Stimulated activated CD8-positive, alpha-beta memory T cell treated with anti-CD3 and anti-CD28 coated beads, Interleukin-4, amount 100 ng/mL, for 48 hours (primary cell): ENCODE results near the gene TSPAN13.
"Not testable (repeated sequence)": the region's sequence is repeated elsewhere in the genome, so short reads cannot be mapped to it uniquely, and the experiment has no call there.

Source experiments
- DNase-seq: peaks from one replicate; pipeline ENCODE4 v3.0.0-alpha.2; 2020

Gene TSPAN13

DNA sequence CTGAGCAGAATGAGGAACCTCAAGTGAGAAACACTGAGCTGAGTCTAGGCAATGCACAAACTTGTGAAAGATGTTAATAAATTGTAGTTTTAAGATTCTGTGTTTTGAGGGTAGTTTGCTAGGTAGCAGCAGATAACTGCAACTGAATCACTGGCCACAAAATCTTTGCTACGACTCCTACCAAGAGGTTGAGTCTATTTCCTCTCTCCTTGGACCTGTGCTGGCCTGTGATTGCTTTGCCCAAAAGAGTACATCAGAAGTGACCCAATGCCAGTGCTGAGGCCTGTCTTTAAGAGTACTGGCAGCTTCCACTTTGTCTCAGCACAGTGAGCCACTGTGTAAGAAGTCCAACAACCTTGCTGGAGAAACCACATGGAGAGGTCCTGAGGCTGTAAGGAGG, 11.9 kb upstream of the TSPAN13 start:
- no peak for DNase-seq

DNA sequence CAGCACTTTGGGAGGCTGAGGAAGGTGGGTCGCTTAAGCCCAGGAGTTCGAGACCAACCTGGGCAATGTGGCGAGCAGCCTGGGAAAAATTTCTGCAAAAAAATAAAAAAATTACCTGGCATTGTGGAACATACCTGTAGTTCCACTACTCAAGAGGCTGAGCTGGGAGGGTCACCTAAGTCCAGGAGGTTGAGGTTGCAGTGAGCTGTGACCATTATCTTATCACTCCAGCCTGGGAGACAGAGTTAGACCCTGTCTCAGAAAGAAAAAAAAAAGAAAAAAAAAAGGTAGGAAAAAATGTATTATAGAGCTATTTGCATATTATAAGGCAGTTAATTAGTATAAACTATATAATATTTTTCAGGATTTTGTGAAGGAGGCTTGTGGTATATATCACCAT, 11.0 kb upstream of the TSPAN13 start:
- DNase-seq: no peak

DNA sequence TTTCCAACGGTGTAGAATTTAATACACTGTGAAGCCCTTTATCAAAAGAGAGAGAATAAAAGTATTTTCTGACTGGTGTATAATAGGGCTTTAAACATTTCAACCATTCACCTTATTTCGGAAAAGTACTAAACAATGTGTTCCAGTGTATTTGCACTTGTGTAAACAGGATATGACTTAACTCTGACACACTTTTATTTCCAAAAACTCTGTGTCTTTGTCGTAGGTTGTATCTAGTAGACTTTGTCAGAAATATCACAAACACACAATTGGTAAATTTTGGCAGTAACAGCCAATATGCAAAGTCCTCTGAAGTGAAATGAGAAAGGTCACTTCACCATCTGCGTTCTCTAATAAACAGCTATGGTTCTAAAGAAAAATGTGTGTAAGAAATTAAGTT, 10.3 kb upstream of the TSPAN13 start:
- no peak for DNase-seq

DNA sequence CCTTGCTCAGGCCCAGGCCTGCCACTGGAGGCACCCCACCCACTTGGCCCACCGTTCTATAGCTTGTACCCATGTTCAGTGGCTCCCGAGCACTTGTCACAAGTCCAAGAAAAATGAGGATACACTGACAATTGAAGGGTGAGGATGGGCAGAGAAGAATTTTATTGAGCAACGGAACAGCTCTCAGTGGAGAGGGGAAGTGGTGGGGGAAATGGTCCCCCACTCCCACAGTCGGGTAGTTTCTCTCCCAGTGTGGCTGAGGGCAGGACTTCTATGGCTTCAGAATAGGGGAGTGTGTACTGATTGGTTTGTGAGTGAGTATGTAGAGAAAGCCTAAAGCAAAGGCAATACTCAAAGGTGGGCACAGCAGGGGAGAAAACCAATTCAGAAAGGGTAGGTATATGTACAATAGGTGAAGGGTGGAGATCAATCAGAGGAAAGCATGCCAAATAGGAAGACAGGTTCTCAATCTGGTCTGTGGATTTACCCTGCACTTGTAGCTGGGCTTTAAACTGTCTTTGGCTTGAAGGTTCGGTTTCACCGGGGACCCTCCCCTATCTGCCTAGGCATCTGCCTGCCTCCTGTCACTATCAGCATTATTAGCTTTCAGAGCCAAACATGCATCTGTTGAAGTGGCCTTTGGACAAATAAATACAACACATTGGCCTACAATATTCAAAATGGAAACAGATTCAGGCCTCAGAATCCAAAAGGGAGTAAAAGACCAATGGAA, 8.9 kb upstream of the TSPAN13 start:
- no peak for DNase-seq

DNA sequence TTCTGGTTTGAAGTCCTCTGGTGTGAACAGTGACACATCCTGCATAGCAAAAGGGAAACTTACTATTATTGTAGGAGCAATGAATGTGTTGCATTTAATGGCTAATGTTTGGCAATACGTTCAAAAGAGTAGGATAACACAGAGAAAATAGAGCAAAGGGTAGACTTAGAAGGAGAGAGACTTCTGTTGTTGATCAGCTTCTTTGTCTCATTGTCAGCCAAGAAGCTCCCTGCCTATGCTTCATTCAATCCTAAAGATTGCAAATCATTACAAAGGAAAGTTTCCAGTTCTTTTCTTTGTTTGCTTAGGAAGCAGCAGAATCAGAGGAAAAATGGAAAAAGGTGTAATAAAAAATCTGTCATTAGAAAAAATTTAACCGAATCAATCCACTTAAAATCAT, 7.9 kb upstream of the TSPAN13 start:
- no peak for DNase-seq

DNA sequence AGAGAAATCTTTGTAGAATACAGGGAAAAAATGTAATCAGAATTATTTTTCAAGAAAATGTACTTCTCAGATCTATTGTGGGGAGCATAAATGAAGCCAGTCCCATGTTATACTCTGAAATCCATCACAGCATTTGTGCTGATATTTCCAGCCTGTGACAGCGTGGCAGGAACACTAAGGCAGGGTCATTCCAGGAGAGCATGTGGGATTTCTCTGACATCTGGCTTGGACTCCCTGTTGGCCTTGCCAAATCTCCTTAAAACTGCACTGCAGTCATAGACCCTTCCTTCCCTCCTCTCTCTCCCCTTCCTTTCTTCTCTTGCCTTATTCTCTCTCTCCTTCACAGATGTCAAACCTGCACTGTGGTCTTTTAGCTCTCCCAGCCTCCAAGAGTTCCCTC, 6.5 kb upstream of the TSPAN13 start:
- no peak for DNase-seq

DNA sequence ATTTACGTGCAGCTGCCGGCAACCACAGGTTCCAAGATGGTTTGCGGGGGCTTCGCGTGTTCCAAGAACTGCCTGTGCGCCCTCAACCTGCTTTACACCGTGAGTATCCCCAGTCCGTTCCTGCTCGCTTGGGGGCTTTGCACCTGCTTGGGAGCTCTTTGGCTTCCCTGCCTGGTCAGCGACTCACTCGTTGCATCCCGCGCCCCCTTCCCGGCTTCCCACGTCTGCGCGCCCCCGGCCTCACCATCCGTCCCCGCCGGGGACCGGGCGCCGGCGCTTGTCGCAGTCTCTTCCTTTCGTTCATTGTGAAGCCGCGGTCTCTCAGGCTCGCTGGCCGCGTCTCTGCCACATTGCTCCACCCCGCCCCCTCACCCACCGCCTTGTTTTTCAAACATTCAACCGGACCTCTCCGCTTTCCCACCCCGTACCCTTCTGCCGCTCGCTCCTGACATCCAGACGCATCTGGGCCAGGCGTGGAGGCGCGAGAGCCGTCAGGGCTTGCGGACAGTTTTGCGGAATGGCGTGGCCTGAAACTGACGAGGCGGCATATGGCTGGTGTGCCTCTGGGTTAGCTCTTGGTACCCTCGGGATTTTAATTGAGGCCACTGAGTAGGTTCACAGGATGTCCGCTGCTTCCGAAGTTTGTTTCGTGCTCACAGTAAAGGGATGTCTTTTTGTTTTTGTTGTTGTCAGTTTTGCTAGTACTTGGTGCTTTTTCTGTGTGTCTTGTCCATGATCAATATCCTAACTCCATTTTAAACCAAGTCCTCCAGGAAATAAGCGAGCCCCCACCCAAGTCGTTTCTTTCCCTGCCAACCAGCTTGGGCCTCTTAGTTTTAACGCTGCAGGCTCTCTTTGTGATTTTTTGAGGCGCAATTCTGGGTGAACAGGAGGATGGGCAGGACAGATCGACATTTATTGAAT, 639 bp downstream of the TSPAN13 start:
- DNase-seq: peak; percentile 44

DNA sequence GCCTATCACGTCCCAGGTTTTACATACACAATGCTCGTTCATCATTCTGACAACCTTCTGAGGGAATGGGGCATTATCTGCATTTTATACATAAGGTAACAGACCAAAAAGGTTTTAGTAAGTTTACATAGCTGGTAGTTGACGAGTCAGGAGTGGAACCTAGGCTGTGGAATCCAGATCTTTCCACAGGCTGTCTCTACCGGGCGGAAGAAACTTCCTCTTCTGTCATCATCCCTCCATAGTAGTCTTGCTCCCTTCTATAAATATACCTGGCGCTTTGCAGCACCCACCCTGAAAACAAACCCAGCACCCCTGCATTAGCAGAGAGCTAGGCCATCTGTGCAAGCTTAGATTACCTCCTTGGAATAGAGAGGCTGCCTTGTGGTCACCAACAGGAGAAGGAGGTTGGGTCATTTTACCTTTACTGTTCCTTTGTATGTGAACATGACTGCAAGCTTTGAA, 1.3 kb downstream of the TSPAN13 start:
- no peak for DNase-seq

DNA sequence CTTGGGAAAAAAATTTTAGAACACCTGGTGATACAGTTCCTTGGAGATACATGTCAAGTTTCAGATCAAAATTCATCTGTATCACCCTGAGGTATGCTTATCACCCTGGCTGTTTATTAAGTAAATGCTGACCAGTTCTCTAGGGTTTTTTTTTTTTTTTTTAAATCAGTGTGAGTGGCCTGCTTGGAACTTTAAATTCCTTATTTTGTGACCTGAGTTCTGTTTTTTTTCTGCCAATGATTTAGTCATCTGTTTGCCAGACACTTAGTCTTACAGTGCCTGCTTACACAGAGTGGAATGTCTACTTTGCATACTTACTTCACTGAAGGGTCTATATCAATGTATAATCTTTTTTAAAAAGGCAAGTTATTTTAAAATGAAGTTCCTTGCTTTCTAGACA, 1.8 kb downstream of the TSPAN13 start:
- DNase-seq: no peak

DNA sequence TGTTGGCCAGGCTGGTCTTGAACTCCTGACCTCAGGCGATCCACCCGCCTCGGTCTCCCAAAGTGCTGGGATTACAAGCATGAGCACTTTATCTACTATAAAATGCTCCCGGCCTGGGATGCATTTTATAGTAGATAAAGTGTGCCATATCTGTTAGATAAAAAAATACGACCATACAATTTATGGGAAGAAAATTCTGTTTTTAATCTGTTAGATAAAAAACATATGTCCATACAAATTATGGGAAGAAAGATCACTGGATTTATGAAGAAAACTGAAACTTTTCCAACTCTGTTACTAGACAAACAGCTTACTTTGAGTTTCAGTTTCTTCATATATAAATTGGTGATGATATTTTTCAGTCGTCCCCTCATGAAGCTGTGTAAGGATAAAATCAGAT, 4.5 kb downstream of the TSPAN13 start:
- DNase-seq: no peak

DNA sequence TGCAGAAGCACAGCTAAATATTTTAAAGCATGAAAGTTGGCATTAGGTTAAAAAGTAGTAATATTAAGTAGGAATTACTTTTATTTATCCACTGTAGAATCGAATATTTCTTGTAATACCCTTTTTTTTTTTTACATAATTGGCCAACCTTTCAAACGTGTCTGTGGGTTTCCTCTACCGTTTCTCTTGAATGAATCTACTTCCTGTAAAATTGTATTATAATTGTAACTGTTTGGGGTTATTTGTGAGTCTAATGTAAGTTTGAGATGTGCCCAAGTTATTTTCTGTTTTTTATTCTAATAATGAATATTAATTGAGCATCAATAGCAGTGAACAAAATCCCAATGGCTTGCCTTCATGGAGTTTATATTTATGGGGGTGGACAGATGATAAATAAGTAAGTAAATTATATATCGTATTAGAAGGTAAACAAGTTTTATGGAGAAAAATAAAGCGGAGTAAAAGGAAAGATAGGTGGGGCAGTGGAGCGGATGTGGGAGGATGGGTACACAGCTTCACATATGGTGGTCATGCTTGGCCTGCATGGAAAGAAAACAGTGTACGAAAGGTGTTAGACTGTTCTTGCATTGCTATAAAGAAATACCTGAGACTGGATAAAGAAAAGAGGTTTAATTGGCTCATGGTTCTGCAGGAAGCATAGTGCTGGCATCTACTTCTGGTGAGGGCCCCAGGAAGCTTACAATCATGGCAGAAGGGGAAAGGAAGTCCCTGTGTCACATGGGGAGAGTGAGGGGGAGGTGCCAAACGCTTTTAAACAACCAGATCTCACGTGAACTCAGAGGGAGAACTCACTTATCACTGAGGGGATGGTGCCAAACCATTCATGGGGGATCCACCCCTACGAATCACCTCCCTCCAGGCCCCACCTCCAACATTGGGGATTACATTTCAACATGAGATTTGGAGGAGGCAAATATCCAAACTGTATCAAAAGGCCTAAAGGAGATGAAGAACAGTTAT, 5.4 kb downstream of the TSPAN13 start:
- DNase-seq: no peak

DNA sequence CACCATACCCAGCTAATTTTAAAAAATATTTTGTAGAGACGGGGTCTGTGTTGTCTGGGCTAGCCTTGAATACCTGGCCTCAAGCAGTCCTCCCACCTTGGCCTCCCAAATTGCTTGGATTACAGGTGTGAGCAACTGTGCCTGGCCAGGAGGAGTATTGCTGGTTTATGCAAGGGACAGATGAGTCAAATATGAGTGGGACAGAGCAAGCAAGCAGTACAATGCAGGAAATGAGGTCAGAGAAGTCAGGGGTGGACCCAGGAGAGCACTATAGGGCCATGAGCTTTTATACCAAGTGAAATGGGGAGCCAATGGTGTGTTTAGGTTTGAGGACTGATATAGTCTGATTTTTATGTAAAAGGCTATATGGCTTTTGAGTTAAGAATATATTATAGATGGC, 6.3 kb downstream of the TSPAN13 start:
- no peak for DNase-seq

DNA sequence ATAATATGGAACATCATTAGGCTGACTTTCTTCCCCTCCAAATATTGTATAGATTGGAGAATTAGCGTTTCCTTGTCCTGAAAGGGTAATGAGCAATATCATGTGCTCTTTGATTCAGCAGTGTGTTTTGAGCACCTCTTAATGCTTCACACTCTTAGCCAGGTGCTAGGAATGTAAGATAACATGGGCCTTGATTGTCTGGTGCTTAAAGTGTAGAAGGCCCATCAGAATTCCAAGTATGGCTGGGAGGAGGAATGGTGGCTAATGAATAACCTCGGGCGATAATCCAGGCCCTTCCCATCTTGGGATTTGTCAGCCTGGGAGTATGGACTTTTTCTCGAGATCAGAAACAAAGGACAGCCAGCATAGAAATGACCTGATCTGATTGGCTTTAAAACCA, 8.6 kb downstream of the TSPAN13 start:
- DNase-seq: no peak

DNA sequence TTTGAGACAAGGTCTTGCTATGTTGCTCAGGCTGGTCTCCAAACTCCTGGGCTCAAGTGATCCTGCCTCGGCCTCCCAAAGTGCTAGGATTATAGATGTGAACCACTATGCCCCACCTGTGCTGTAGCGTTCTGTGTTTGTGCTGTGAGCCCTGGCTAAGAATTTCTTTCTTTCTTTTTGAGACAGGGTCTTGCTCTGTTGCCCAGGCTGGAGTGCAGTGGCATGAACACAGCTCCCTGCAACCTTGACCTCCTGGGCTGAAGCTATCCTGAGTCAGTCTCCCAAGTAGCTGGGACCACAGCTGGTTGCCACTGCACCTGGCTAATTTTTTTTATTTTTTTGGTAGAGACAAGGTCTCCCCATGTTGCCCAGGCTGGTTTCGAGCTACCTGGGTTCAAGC, 11.4 kb downstream of the TSPAN13 start:
- no peak for DNase-seq

DNA sequence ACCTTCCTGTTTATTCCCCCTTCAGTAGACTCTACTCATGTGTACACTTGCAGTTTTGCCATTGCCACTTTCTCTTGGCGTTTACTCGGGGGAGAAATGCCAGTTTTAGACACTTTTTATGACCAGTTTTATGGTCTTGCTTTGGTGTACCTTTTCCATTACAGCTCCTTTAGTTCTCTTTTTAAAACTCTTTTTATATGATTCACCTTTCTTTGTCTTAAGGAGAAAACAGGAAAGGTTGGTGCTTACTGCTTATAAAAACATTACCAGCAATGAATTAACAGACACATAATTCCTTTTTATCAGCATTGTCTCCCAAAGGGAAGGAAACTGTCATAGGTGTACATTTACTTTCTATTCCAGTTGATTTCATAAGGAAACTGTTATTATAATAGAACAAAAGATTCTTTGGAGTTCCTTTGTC, 11.9 kb downstream of the TSPAN13 start:
- no peak for DNase-seq

DNA sequence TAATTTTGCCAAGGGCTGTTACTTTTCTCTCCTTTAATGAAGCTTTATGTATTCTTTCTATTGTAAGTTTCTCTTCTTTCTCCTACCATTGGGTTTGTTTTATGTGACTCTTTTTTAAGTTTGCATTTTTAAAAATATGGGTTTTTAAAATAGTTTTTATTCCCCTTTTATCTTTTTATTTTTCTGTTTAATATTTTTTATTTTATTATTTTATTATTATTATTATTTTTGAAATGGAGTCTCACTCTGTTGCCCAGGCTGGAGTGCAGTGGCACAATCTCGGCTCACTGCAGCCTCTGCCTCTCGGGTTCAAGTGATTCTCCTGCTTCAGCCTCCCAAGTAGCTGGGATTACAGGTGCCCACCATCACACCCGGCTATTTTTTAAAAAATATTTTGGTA, 16.4 kb downstream of the TSPAN13 start:
- not testable (repeated sequence) for DNase-seq

DNA sequence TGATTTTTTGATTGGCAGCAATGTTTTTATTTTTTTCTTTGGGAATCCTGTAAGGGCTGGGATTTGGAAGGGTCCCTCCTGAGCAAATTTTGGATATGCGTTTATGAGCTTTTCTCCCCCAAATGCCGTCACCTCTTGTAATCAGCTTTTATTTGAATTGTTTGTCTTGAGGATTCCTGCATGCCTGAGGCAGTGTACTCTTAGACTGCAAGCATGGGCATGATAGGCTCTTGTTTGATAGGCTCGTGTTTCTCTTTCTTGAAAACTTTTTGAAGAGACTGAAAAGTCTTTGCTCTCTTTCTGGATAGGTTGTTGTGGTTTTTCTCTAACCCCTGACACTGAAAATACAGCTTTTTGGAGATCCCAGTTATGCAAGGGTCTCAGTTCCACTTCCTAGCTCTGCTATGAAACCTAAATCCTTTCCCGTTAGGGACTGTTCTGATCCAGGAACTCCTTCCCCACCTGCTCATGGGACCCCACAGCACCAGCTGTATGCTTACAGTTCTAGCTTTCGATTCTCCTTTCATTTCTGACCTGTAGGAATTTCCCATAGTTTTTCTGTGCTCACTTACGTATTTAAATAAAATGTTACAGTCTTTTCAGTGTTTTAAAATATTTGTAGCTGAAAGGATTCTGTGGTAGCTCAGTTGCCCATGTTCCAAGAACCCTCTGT, 17.2 kb downstream of the TSPAN13 start:
- no peak for DNase-seq

DNA sequence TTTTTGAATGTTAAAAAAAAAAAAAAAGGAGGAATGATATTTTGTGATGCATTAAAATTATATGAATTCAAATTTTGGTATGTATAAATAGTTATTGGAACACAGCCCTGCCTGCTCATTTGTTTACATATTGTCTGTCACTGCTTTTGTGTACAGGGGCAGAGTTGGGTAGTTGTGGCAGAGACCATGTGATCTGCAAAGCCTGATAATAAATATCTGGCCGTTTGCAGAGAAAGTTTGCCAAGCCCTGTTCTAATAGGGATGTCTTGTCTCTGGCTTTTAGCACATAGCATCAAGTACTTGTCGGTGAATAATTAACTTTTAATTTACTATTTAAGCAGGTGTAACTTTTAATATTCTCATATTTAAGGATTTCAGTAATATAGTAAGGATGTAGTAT, 19.8 kb downstream of the TSPAN13 start:
- no peak for DNase-seq

DNA sequence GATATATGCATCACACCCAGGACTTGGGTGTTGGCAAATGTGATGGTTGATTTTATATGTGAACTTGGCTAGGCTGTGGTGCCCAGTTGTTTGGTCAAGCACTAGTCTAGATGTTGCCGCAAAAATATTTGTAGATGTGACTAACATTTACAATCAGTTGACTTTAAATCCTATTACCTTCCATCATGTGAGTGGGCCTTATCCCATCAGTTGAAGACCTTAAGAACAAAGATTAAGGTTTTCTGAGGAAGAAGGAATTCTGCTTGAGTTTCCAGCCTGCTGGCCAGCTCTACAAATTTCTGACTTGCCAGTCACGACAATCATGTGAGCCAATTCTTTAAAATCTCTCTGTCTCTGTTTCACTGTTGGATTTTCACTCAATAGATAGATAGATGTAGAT, 20.3 kb downstream of the TSPAN13 start:
- no peak for DNase-seq

DNA sequence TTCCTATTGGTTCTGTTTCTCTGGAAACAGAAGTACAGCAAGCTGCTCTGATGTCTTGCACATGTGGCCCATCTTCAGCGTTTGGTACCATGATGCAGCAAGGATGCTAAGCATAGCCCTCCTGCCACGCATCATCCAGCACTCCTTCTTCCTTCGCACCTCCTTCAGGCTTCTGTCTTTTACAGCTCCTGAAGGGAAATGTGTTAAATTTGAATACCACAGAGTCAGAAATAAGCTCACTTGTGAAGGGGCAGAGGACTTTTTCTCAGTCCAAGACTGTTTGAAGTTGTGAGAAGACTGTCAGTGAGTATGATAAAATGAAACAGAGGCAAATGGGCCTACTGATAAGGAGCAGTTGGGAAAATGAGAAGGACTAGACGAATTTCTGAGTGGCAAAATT, 20.7 kb downstream of the TSPAN13 start:
- DNase-seq: no peak

DNA sequence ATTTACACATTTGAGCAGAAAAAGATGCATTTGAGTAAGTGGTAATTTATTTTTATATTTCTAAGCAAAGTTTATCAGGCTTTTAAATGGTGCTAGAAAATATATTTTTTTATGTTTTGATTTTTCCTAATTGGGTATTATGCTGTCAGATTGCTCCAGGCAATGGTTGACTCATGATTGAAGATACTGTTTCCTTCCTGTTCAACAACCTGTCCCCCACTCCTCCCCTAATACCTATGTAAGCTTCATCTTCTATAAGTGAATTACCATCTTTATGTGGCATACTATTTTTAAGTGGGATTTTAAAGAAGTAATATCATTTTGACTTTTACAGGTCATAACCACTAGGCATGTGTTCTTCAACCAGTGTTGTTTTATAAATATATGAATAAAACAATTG, 21.4 kb downstream of the TSPAN13 start:
- DNase-seq: no peak

DNA sequence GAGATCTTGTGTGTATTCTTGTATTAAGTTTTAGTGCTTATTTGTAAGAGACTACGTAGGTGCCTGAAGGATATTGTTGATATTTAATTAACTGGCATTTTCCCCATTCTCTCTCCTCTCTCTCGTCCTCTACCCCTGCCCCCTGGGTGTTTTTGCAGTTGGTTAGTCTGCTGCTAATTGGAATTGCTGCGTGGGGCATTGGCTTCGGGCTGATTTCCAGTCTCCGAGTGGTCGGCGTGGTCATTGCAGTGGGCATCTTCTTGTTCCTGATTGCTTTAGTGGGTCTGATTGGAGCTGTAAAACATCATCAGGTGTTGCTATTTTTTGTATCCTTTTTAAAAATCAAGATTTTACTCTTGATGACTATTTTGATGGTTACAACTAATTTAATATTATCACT, 22.5 kb downstream of the TSPAN13 start:
- no peak for DNase-seq
